Measurements from ENCODE around the gene SLC5A11.

Gene SLC5A11

GRCh38 chr16:24820522-24820921 lies 25.2 kb upstream of the SLC5A11 start:
- peaks cover 94% of the 10 kb centered on the region for H3K36me3 ChIP-seq (ENCODE audit: control insufficient read depth, low read depth, low read length)
- H3K9me3 ChIP-seq (ENCODE audit: control insufficient read depth, low read depth, low read length): no peaks in the 10 kb centered on the region
- H3K4me3 ChIP-seq (ENCODE audit: low read length): no peak overlapping the region
- H3K27ac ChIP-seq (ENCODE audit: low read length): no peak overlapping the region
- H3K9ac ChIP-seq (ENCODE audit: low read length): no peak overlapping the region
- H3K4me1 ChIP-seq (ENCODE audit: control insufficient read depth, low read depth, low read length): no peaks in the 10 kb centered on the region
- H3K27me3 ChIP-seq (ENCODE audit: control insufficient read depth, insufficient read depth, low read length): no peaks in the 10 kb centered on the region

GRCh38 chr16:24821129-24821528 lies 24.6 kb upstream of the SLC5A11 start:
- Histone ChIP-seq H3K36me3 (ENCODE audit: control insufficient read depth, low read depth, low read length) (peaks cover 94% of the 10 kb centered on the region), H3K9me3 (ENCODE audit: control insufficient read depth, low read depth, low read length) (no peaks in the 10 kb centered on the region), H3K27me3 (ENCODE audit: control insufficient read depth, insufficient read depth, low read length) (no peaks in the 10 kb centered on the region), H3K4me3 (ENCODE audit: low read length) (no peak overlapping the region), H3K4me1 (ENCODE audit: control insufficient read depth, low read depth, low read length) (no peaks in the 10 kb centered on the region), H3K9ac (ENCODE audit: low read length) (no peak overlapping the region), H3K27ac (ENCODE audit: low read length) (no peak overlapping the region)

GRCh38 chr16:24822542-24822941 lies 23.2 kb upstream of the SLC5A11 start:
- Histone ChIP-seq H3K27me3 (ENCODE audit: control insufficient read depth, insufficient read depth, low read length) (no peaks in the 10 kb centered on the region), H3K4me1 (ENCODE audit: control insufficient read depth, low read depth, low read length) (no peaks in the 10 kb centered on the region), H3K4me3 (ENCODE audit: low read length) (no peak overlapping the region), H3K9ac (ENCODE audit: low read length) (no peak overlapping the region), H3K27ac (ENCODE audit: low read length) (no peak overlapping the region), H3K9me3 (ENCODE audit: control insufficient read depth, low read depth, low read length) (no peaks in the 10 kb centered on the region), H3K36me3 (ENCODE audit: control insufficient read depth, low read depth, low read length) (peaks cover 88% of the 10 kb centered on the region)

GRCh38 chr16:24822974-24823373 lies 22.8 kb upstream of the SLC5A11 start:
- H3K4me1 ChIP-seq (ENCODE audit: control insufficient read depth, low read depth, low read length): no peaks in the 10 kb centered on the region
- H3K36me3 ChIP-seq (ENCODE audit: control insufficient read depth, low read depth, low read length): peaks cover 84% of the 10 kb centered on the region

GRCh38 chr16:24825696-24826095 lies 20.1 kb upstream of the SLC5A11 start:
- no peaks in the 10 kb centered on the region for H3K9me3 ChIP-seq (ENCODE audit: control insufficient read depth, low read depth, low read length)
- H3K9ac ChIP-seq (ENCODE audit: low read length): no peak overlapping the region
- H3K27me3 ChIP-seq (ENCODE audit: control insufficient read depth, insufficient read depth, low read length): no peaks in the 10 kb centered on the region
- H3K27ac ChIP-seq (ENCODE audit: low read length): no peak overlapping the region
- H3K4me3 ChIP-seq (ENCODE audit: low read length): no peak overlapping the region
- no peaks in the 10 kb centered on the region for H3K4me1 ChIP-seq (ENCODE audit: control insufficient read depth, low read depth, low read length)
- peaks cover 56% of the 10 kb centered on the region for H3K36me3 ChIP-seq (ENCODE audit: control insufficient read depth, low read depth, low read length)

More at GRCh38 chr16:24822974-24823373, 22.8 kb upstream of the SLC5A11 start:
- Histone ChIP-seq H3K27ac (ENCODE audit: low read length) (no peak overlapping the region), H3K4me3 (ENCODE audit: low read length) (no peak overlapping the region), H3K9ac (ENCODE audit: low read length) (no peak overlapping the region), H3K27me3 (ENCODE audit: control insufficient read depth, insufficient read depth, low read length) (no peaks in the 10 kb centered on the region), H3K9me3 (ENCODE audit: control insufficient read depth, low read depth, low read length) (no peaks in the 10 kb centered on the region)

- H3K4me1 ChIP-seq (ENCODE audit: control insufficient read depth, low read depth, low read length): no peaks in the 10 kb centered on the region
- no peak overlapping the region for H3K9ac ChIP-seq (ENCODE audit: low read length)
- H3K9me3 ChIP-seq (ENCODE audit: control insufficient read depth, low read depth, low read length): no peaks in the 10 kb centered on the region
- peaks cover 51% of the 10 kb centered on the region for H3K36me3 ChIP-seq (ENCODE audit: control insufficient read depth, low read depth, low read length)
- H3K4me3 ChIP-seq (ENCODE audit: low read length): no peak overlapping the region
- no peaks in the 10 kb centered on the region for H3K27me3 ChIP-seq (ENCODE audit: control insufficient read depth, insufficient read depth, low read length)
- no peak overlapping the region for H3K27ac ChIP-seq (ENCODE audit: low read length)
Observed at GRCh38 chr16:24826096-24826690, 19.6 kb upstream of the SLC5A11 start.

GRCh38 chr16:24826817-24827566 lies 18.8 kb upstream of the SLC5A11 start:
- H3K9me3 ChIP-seq (ENCODE audit: control insufficient read depth, low read depth, low read length): no peaks in the 10 kb centered on the region
- no peaks in the 10 kb centered on the region for H3K27me3 ChIP-seq (ENCODE audit: control insufficient read depth, insufficient read depth, low read length)
- no peak overlapping the region for H3K4me3 ChIP-seq (ENCODE audit: low read length)
- no peaks in the 10 kb centered on the region for H3K4me1 ChIP-seq (ENCODE audit: control insufficient read depth, low read depth, low read length)
- no peak overlapping the region for H3K27ac ChIP-seq (ENCODE audit: low read length)
- no peak overlapping the region for H3K9ac ChIP-seq (ENCODE audit: low read length)
- H3K36me3 ChIP-seq (ENCODE audit: control insufficient read depth, low read depth, low read length): peaks cover 43% of the 10 kb centered on the region

GRCh38 chr16:24829153-24829552 lies 16.6 kb upstream of the SLC5A11 start:
- Histone ChIP-seq H3K36me3 (ENCODE audit: control insufficient read depth, low read depth, low read length) (peaks cover 26% of the 10 kb centered on the region), H3K9me3 (ENCODE audit: control insufficient read depth, low read depth, low read length) (no peaks in the 10 kb centered on the region), H3K27ac (ENCODE audit: low read length) (no peak overlapping the region), H3K9ac (ENCODE audit: low read length) (no peak overlapping the region), H3K4me3 (ENCODE audit: low read length) (no peak overlapping the region), H3K4me1 (ENCODE audit: control insufficient read depth, low read depth, low read length) (no peaks in the 10 kb centered on the region), H3K27me3 (ENCODE audit: control insufficient read depth, insufficient read depth, low read length) (no peaks in the 10 kb centered on the region)

GRCh38 chr16:24833352-24833751 lies 12.4 kb upstream of the SLC5A11 start:
- no peak overlapping the region for H3K27ac ChIP-seq (ENCODE audit: low read length)
- H3K9ac ChIP-seq (ENCODE audit: low read length): no peak overlapping the region
- no peaks in the 10 kb centered on the region for H3K27me3 ChIP-seq (ENCODE audit: control insufficient read depth, insufficient read depth, low read length)
- no peaks in the 10 kb centered on the region for H3K4me1 ChIP-seq (ENCODE audit: control insufficient read depth, low read depth, low read length)
- no peak overlapping the region for H3K4me3 ChIP-seq (ENCODE audit: low read length)
- no peaks in the 10 kb centered on the region for H3K36me3 ChIP-seq (ENCODE audit: control insufficient read depth, low read depth, low read length)
- H3K9me3 ChIP-seq (ENCODE audit: control insufficient read depth, low read depth, low read length): no peaks in the 10 kb centered on the region

GRCh38 chr16:24834459-24835335 lies 11.1 kb upstream of the SLC5A11 start:
- no peak overlapping the region for H3K9ac ChIP-seq (ENCODE audit: low read length)
- no peaks in the 10 kb centered on the region for H3K4me1 ChIP-seq (ENCODE audit: control insufficient read depth, low read depth, low read length)

GRCh38 chr16:24836836-24837235 lies 8.9 kb upstream of the SLC5A11 start:
- no peaks in the 10 kb centered on the region for H3K4me1 ChIP-seq (ENCODE audit: control insufficient read depth, low read depth, low read length)
- no peak overlapping the region for H3K9ac ChIP-seq (ENCODE audit: low read length)
- H3K4me3 ChIP-seq (ENCODE audit: low read length): no peak overlapping the region
- H3K9me3 ChIP-seq (ENCODE audit: control insufficient read depth, low read depth, low read length): no peaks in the 10 kb centered on the region
- H3K27me3 ChIP-seq (ENCODE audit: control insufficient read depth, insufficient read depth, low read length): no peaks in the 10 kb centered on the region
- H3K36me3 ChIP-seq (ENCODE audit: control insufficient read depth, low read depth, low read length): no peaks in the 10 kb centered on the region
- H3K27ac ChIP-seq (ENCODE audit: low read length): no peak overlapping the region

More at GRCh38 chr16:24834459-24835335, 11.1 kb upstream of the SLC5A11 start:
- no peak overlapping the region for H3K27ac ChIP-seq (ENCODE audit: low read length)
- H3K4me3 ChIP-seq (ENCODE audit: low read length): no peak overlapping the region
- H3K27me3 ChIP-seq (ENCODE audit: control insufficient read depth, insufficient read depth, low read length): no peaks in the 10 kb centered on the region
- no peaks in the 10 kb centered on the region for H3K36me3 ChIP-seq (ENCODE audit: control insufficient read depth, low read depth, low read length)
- no peaks in the 10 kb centered on the region for H3K9me3 ChIP-seq (ENCODE audit: control insufficient read depth, low read depth, low read length)
